ENCODE measurements around the gene CPSF7. TPM values are rescaled to one million over a fixed set of nuclear protein-coding genes. Genes with fewer than 3 reads are reported as not detected.

The CPSF7 gene
- polyA plus RNA-seq, 1 of the 3 experiments (the other 2 are of a cell fraction), result 44.0 TPM

- Histone ChIP-seq H3F3A (replicated peaks; ENCODE audit: insufficient read depth) (peaks cover 20% of the 10 kb centered on the region), H3K36me3 (replicated peaks in 1 of 2; ENCODE audit: control insufficient read depth in 1 of 2, insufficient read depth in 2 of 2, low read length in 1 of 2) (peaks cover 41 to 53% of the 10 kb centered on the region in 2 experiments), H3K27me3 (ENCODE audit: insufficient read depth) (no peaks in the 10 kb centered on the region), H3K4me3 (ENCODE audit: low read depth in 2 of 2, low read length in 1 of 2) (no peak overlapping the region), H2AFZ (ENCODE audit: low read depth) (no peak overlapping the region), H3K79me2 (ENCODE audit: insufficient read depth) (no peaks in the 10 kb centered on the region), H3K4me1 (ENCODE audit: control insufficient read depth in 1 of 2, insufficient read depth in 2 of 2, low read depth in 1 of 2, low read length in 1 of 2) (no peaks in the 10 kb centered on the region), H3K27ac (ENCODE audit: low read depth in 2 of 2, low read length in 1 of 2) (no peak overlapping the region), H3K9ac (no peak overlapping the region), H3K4me2 (no peak overlapping the region), H4K20me1 (ENCODE audit: insufficient read depth) (0 out of 2 replicates have a peak, but pooled peaks cover 6% of the 10 kb centered on the region), H3K9me3 (no peaks in the 10 kb centered on the region), H3K9me2 (no peaks in the 10 kb centered on the region)
- WGBS (ENCODE audit: low lambda C conversion rate), result 91% methylated on average over 2 of the region's 2 CpGs
- no peak for DNase-seq
- CTCF ChIA-PET, result interaction anchor here (0.7 to 5.6 kb wide), 7 partner anchors 9 to 68 kb away, joined by 3 to 33 read pairs (median 7); partner anchors contain the start of genes CPSF7, DDB1, SDHAF2 and TKFC
- no peak for TF ChIP-seq GABPA (IDR thresholded peaks at IDR 0.05; ENCODE audit: low read depth)
- no peak for TF ChIP-seq RAD21 (IDR thresholded peaks at IDR 0.05; ENCODE audit: low read length)
- no peak for TF ChIP-seq REST (IDR thresholded peaks at IDR 0.05; ENCODE audit: low read depth, low read length)
- TF ChIP-seq ELF1 (IDR thresholded peaks at IDR 0.05), result no peak
- no peak for TF ChIP-seq FOXM1 (IDR thresholded peaks at IDR 0.05; ENCODE audit: low read depth)
- no peak for TF ChIP-seq NFIC (IDR thresholded peaks at IDR 0.05; ENCODE audit: borderline replicate concordance)
- no peak for TF ChIP-seq EP300 (IDR thresholded peaks at IDR 0.05; ENCODE audit: borderline replicate concordance in 1 of 2, low read depth in 1 of 2, low read length in 1 of 2)
- POLR2A ChIA-PET, result interaction anchor here (1.0 to 1.9 kb wide), 3 partner anchors 9 to 346 kb away, joined by 3 to 9 read pairs (median 7); partner anchors contain the start of genes CPSF7, SDHAF2 and TMEM216
Measured at GRCh38 chr11:61401573-61401972, 28.2 kb downstream of the CPSF7 start.

GRCh38 chr11:61401173-61401572, 28.6 kb downstream of the CPSF7 start:
- Histone ChIP-seq H3K9me2 (no peaks in the 10 kb centered on the region), H3K27ac (ENCODE audit: low read depth in 2 of 2, low read length in 1 of 2) (no peak overlapping the region), H3K4me2 (no peak overlapping the region), H3K36me3 (replicated peaks in 1 of 2; ENCODE audit: control insufficient read depth in 1 of 2, insufficient read depth in 2 of 2, low read length in 1 of 2) (peaks cover 38 to 49% of the 10 kb centered on the region in 2 experiments), H3K4me1 (ENCODE audit: control insufficient read depth in 1 of 2, insufficient read depth in 2 of 2, low read depth in 1 of 2, low read length in 1 of 2) (no peaks in the 10 kb centered on the region), H3K27me3 (ENCODE audit: insufficient read depth) (no peaks in the 10 kb centered on the region), H4K20me1 (ENCODE audit: insufficient read depth) (0 out of 2 replicates have a peak, but pooled peaks cover 6% of the 10 kb centered on the region), H3K9ac (no peak overlapping the region), H3K9me3 (no peaks in the 10 kb centered on the region), H3K4me3 (ENCODE audit: low read depth in 2 of 2, low read length in 1 of 2) (no peak overlapping the region), H3K79me2 (ENCODE audit: insufficient read depth) (no peaks in the 10 kb centered on the region), H2AFZ (ENCODE audit: low read depth) (no peak overlapping the region), H3F3A (replicated peaks; ENCODE audit: insufficient read depth) (peaks cover 20% of the 10 kb centered on the region)
- TF ChIP-seq SIN3A (IDR thresholded peaks at IDR 0.05; ENCODE audit: borderline replicate concordance, low read depth, low read length), result 0 out of 2 replicates have a peak, but pooled peaks have one; percentile 5
- no peak for TF ChIP-seq SMC3 (IDR thresholded peaks at IDR 0.05; ENCODE audit: low read depth, low read length)
- no peak for TF ChIP-seq GABPA (IDR thresholded peaks at IDR 0.05; ENCODE audit: low read depth)
- POLR2A ChIA-PET, result interaction anchor here (1.0 to 1.9 kb wide), 3 partner anchors 8 to 347 kb away, joined by 3 to 9 read pairs (median 7); partner anchors contain the start of genes CPSF7, SDHAF2 and TMEM216
- CTCF ChIA-PET, result interaction anchor here (0.7 to 5.6 kb wide), 8 partner anchors 9 to 238 kb away, joined by 3 to 33 read pairs (median 6); partner anchors contain the start of genes CPSF7, DDB1, SDHAF2 and TKFC
- 100% methylated on average over 1 of the region's 2 CpGs for WGBS (ENCODE audit: low lambda C conversion rate)
- no peak for DNase-seq
